Esophagus muscularis mucosa (tissue), 3 donors: Measurements from ENCODE around the gene HAO2.

Experiments
- POLR2A ChIP-seq: fragments of 450-650 bp; IDR thresholded peaks from one replicate; pipeline ENCODE4 v1.6.1; 2017; ENCODE audit warnings: antibody characterized with exemption, moderate library complexity, mild to moderate bottlenecking, low read depth
- POLR2AphosphoS5 ChIP-seq, 2 donors: sonication (generic); formaldehyde crosslinking; IDR thresholded peaks; one replicate each; pipeline ENCODE4 v1.6.1; 2017; ENCODE audit warnings: antibody characterized with exemption in 2 of 2
- TF ChIP-seq, protein P1 (sequence below), 3 experiments: fragments of 200-600 bp in 2 of 3; fragments of 450-650 bp in 1 of 3; sonication (generic) in 2 of 3; IDR thresholded peaks; one replicate each; pipeline ENCODE4 v1.5.1; 2017 to 2019; ENCODE audit warnings: antibody characterized with exemption in 3 of 3, mild to moderate bottlenecking in 2 of 3, moderate library complexity in 1 of 3

- TF ChIP-seq, protein P1, sequence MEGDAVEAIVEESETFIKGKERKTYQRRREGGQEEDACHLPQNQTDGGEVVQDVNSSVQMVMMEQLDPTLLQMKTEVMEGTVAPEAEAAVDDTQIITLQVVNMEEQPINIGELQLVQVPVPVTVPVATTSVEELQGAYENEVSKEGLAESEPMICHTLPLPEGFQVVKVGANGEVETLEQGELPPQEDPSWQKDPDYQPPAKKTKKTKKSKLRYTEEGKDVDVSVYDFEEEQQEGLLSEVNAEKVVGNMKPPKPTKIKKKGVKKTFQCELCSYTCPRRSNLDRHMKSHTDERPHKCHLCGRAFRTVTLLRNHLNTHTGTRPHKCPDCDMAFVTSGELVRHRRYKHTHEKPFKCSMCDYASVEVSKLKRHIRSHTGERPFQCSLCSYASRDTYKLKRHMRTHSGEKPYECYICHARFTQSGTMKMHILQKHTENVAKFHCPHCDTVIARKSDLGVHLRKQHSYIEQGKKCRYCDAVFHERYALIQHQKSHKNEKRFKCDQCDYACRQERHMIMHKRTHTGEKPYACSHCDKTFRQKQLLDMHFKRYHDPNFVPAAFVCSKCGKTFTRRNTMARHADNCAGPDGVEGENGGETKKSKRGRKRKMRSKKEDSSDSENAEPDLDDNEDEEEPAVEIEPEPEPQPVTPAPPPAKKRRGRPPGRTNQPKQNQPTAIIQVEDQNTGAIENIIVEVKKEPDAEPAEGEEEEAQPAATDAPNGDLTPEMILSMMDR (IDR thresholded peaks at IDR 0.05): no peak
- TF ChIP-seq POLR2AphosphoS5 (IDR thresholded peaks at IDR 0.05) (no peak), POLR2A (no peak)
Observed at GRCh38 chr1:119332622-119333021, 36.0 kb upstream of the HAO2 start.
